SH-SY5Y (cell line): Measurements from ENCODE around the gene TPCN1.

Source experiments
- GATA2 ChIP-seq: IDR thresholded peaks from 2 replicates; pipeline ENCODE4 v1.6.1; 2011; ENCODE audit warnings: mild to moderate bottlenecking, low read depth, low read length
- GATA3 ChIP-seq: IDR thresholded peaks from 2 replicates; pipeline ENCODE4 v1.6.1; 2011; ENCODE audit warnings: low read depth, mild to moderate bottlenecking, low read length, moderate library complexity

The TPCN1 gene

GRCh38 chr12:113318900-113319628 is 97.8 kb downstream of the TPCN1 start:
- no peak for TF ChIP-seq GATA2
- TF ChIP-seq GATA3: no peak

GRCh38 chr12:113320401-113320800 is 99.1 kb downstream of the TPCN1 start:
- TF ChIP-seq GATA2: no peak
- no peak for TF ChIP-seq GATA3

- TF ChIP-seq GATA3 (no peak), GATA2 (no peak)
Observed at GRCh38 chr12:113322343-113322742, 101.1 kb downstream of the TPCN1 start.

GRCh38 chr12:113325916-113326315 is 104.7 kb downstream of the TPCN1 start:
- TF ChIP-seq GATA2 (no peak), GATA3 (no peak)

GRCh38 chr12:113326775-113327395 is 105.6 kb downstream of the TPCN1 start:
- no peak for TF ChIP-seq GATA2
- TF ChIP-seq GATA3: no peak

GRCh38 chr12:113328368-113328889 is 107.2 kb downstream of the TPCN1 start:
- TF ChIP-seq GATA3: no peak
- no peak for TF ChIP-seq GATA2

- TF ChIP-seq GATA2 (no peak), GATA3 (no peak)
Observed at GRCh38 chr12:113329022-113329790, 107.9 kb downstream of the TPCN1 start.

- TF ChIP-seq GATA3: no peak
- TF ChIP-seq GATA2: no peak
Observed at GRCh38 chr12:113329791-113330417, 108.6 kb downstream of the TPCN1 start.

- TF ChIP-seq GATA2: no peak
- no peak for TF ChIP-seq GATA3
Observed at GRCh38 chr12:113330505-113330904, 109.2 kb downstream of the TPCN1 start.

- no peak for TF ChIP-seq GATA2
- TF ChIP-seq GATA3: no peak
Observed at GRCh38 chr12:113332688-113333417, 111.6 kb downstream of the TPCN1 start.

- no peak for TF ChIP-seq GATA2
- TF ChIP-seq GATA3: no peak
Observed at GRCh38 chr12:113333418-113333750, 112.1 kb downstream of the TPCN1 start.

- TF ChIP-seq GATA3 (no peak), GATA2 (no peak)
Observed at GRCh38 chr12:113333877-113334785, 112.9 kb downstream of the TPCN1 start.
